Measurements from ENCODE around the gene IGFBP3. TPM values are rescaled to one million over a fixed set of nuclear protein-coding genes. Genes with fewer than 3 reads are reported as not detected.
A peak's percentile ranks its signal among the peaks of the same experiment; 100 is the strongest.

Gene IGFBP3
- total and polyA plus RNA-seq, 2 of the 13 experiments (the other 11 are each of a cell fraction or from before 2014, with no cell fraction given) = 57.5 TPM; not detected in 1

DNA sequence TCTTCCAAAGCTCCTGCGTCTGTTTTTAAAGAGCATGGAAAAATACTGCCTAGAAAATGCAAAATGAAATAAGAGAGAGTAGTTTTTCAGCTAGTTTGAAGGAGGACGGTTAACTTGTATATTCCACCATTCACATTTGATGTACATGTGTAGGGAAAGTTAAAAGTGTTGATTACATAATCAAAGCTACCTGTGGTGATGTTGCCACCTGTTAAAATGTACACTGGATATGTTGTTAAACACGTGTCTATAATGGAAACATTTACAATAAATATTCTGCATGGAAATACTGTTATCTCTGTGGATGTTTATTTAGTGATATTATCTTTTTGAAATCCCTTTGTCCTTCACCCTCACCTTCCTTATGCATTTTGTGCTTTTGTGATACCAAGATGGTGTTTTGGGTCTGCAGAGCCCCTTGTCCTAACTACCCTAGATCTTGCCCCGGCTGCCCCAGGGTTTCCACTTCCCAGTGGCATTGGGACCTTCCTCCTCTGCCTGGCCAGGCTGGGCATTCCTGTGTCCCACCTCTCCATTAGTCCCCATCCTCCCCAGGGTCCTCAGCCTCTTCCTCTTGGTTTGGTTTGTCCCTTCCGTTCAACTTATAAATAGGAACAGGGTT lies 27.6 kb downstream of the IGFBP3 start (continued):
- TF ChIP-seq, protein P1, sequence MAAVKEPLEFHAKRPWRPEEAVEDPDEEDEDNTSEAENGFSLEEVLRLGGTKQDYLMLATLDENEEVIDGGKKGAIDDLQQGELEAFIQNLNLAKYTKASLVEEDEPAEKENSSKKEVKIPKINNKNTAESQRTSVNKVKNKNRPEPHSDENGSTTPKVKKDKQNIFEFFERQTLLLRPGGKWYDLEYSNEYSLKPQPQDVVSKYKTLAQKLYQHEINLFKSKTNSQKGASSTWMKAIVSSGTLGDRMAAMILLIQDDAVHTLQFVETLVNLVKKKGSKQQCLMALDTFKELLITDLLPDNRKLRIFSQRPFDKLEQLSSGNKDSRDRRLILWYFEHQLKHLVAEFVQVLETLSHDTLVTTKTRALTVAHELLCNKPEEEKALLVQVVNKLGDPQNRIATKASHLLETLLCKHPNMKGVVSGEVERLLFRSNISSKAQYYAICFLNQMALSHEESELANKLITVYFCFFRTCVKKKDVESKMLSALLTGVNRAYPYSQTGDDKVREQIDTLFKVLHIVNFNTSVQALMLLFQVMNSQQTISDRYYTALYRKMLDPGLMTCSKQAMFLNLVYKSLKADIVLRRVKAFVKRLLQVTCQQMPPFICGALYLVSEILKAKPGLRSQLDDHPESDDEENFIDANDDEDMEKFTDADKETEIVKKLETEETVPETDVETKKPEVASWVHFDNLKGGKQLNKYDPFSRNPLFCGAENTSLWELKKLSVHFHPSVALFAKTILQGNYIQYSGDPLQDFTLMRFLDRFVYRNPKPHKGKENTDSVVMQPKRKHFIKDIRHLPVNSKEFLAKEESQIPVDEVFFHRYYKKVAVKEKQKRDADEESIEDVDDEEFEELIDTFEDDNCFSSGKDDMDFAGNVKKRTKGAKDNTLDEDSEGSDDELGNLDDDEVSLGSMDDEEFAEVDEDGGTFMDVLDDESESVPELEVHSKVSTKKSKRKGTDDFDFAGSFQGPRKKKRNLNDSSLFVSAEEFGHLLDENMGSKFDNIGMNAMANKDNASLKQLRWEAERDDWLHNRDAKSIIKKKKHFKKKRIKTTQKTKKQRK (IDR thresholded peaks at IDR 0.05; ENCODE audit: low read length) = 0 out of 2 replicates have a peak, but pooled peaks have one; percentile 6
- TF ChIP-seq ZNF629 (CRISPR knock-in tag; conservative IDR thresholded peaks at IDR 0.05) (no peak), ELF4 (CRISPR knock-in tag; IDR thresholded peaks at IDR 0.05; ENCODE audit: borderline replicate concordance) (peak; percentile 10; the same call in 1 of the 2 replicates), GFI1 (CRISPR knock-in tag; IDR thresholded peaks at IDR 0.05; ENCODE audit: borderline replicate concordance) (no peak; the same call in 1 of the 2 replicates), ZNF552 (CRISPR knock-in tag; IDR thresholded peaks at IDR 0.05; ENCODE audit: borderline replicate concordance) (no peak), ZFP62 (CRISPR knock-in tag; IDR thresholded peaks at IDR 0.05) (peak; percentile 26; the same call in 1 of the 2 replicates), ZNF549 (CRISPR knock-in tag; IDR thresholded peaks at IDR 0.05) (no peak), RBFOX2 (IDR thresholded peaks at IDR 0.05; ENCODE audit: low read depth, low read length) (peak; percentile 88), PHF8 (CRISPR knock-in tag; IDR thresholded peaks at IDR 0.05) (no peak; the same call in 1 of the 2 replicates), BORCS8-MEF2B (CRISPR knock-in tag; IDR thresholded peaks at IDR 0.05) (no peak; the same call in 1 of the 2 replicates), RAD21 (CRISPR knock-in tag; IDR thresholded peaks at IDR 0.05) (no peak), ZNF605 (CRISPR knock-in tag; IDR thresholded peaks at IDR 0.05) (no peak), ZSCAN21 (CRISPR knock-in tag; IDR thresholded peaks at IDR 0.05; ENCODE audit: borderline replicate concordance) (no peak), RFX5 (IDR thresholded peaks at IDR 0.05; ENCODE audit: low read depth, low read length) (no peak), HNRNPH1 (optimal IDR thresholded peaks at IDR 0.05; ENCODE audit: low read depth, low read length) (no peak), AGO2 (optimal IDR thresholded peaks at IDR 0.05; ENCODE audit: low read depth, low read length) (no peak)
- TF ChIP-seq, protein P2, sequence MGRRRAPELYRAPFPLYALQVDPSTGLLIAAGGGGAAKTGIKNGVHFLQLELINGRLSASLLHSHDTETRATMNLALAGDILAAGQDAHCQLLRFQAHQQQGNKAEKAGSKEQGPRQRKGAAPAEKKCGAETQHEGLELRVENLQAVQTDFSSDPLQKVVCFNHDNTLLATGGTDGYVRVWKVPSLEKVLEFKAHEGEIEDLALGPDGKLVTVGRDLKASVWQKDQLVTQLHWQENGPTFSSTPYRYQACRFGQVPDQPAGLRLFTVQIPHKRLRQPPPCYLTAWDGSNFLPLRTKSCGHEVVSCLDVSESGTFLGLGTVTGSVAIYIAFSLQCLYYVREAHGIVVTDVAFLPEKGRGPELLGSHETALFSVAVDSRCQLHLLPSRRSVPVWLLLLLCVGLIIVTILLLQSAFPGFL (CRISPR knock-in tag; IDR thresholded peaks at IDR 0.05) = no peak
- TF ChIP-seq, protein P3, sequence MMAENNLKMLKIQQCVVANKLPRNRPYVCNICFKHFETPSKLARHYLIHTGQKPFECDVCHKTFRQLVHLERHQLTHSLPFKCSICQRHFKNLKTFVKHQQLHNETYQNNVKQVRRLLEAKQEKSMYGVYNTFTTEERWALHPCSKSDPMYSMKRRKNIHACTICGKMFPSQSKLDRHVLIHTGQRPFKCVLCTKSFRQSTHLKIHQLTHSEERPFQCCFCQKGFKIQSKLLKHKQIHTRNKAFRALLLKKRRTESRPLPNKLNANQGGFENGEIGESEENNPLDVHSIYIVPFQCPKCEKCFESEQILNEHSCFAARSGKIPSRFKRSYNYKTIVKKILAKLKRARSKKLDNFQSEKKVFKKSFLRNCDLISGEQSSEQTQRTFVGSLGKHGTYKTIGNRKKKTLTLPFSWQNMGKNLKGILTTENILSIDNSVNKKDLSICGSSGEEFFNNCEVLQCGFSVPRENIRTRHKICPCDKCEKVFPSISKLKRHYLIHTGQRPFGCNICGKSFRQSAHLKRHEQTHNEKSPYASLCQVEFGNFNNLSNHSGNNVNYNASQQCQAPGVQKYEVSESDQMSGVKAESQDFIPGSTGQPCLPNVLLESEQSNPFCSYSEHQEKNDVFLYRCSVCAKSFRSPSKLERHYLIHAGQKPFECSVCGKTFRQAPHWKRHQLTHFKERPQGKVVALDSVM (CRISPR knock-in tag; IDR thresholded peaks at IDR 0.05) = no peak
- TF ChIP-seq, protein P4, sequence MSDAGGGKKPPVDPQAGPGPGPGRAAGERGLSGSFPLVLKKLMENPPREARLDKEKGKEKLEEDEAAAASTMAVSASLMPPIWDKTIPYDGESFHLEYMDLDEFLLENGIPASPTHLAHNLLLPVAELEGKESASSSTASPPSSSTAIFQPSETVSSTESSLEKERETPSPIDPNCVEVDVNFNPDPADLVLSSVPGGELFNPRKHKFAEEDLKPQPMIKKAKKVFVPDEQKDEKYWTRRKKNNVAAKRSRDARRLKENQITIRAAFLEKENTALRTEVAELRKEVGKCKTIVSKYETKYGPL (CRISPR knock-in tag; IDR thresholded peaks at IDR 0.05) = no peak
- TF ChIP-seq, protein P5, sequence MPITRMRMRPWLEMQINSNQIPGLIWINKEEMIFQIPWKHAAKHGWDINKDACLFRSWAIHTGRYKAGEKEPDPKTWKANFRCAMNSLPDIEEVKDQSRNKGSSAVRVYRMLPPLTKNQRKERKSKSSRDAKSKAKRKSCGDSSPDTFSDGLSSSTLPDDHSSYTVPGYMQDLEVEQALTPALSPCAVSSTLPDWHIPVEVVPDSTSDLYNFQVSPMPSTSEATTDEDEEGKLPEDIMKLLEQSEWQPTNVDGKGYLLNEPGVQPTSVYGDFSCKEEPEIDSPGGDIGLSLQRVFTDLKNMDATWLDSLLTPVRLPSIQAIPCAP (CRISPR knock-in tag; IDR thresholded peaks at IDR 0.05; ENCODE audit: low read depth) = no peak

Measured in HepG2 (cell line).